HG03571 (cell line): Measurements from ENCODE around the gene DGUOK.
"Not testable (repeated sequence)": the region's sequence is repeated elsewhere in the genome, so short reads cannot be mapped to it uniquely, and the experiment has no call there.

Experiments
- ATAC-seq: cut with Tn5 transposase; IDR thresholded peaks from one replicate; pipeline ENCODE4 v1.9.1; 2021; ENCODE audit not compliant: unreplicated experiment

Gene DGUOK

DNA sequence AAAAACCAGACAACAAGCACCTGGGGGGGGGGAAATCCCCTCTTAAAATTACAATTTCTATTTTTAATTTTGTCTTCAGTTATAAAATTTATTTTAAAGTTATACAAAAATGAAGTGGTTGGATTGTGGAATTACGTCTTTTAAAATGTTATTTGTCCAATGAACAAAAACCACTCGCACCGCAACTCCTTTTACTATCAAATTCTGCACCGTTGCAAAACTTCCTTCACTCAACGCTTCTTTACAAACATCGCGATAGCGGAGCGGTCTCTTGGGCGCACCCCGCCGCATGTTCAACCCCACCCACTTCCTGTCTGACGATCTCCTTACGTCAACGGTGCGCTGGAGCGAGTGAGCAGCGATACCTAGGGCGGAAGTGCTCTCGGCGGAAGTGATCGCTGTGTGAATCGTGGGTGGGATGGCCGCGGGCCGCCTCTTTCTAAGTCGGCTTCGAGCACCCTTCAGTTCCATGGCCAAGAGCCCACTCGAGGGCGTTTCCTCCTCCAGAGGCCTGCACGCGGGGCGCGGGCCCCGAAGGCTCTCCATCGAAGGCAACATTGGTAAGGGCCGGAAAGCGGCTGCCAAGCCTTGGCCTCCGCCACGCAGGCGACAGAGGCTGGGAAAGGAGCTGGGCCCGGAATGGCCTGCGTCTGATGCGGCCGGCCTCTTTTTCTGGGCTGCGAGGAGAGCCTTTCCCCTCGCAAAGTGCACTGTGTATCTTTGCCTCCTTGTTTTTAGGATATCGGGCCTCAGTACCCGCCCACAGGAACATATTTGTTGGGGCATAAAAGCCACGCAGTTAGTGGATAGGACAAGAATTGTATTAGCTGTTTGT, at the start of gene DGUOK:
TSS of gene DGUOK (plus strand) at position 388 of the 835 bp plus-strand sequence. CDS start at position 419, 31 bp downstream.
- peak; percentile 99 for ATAC-seq

DNA sequence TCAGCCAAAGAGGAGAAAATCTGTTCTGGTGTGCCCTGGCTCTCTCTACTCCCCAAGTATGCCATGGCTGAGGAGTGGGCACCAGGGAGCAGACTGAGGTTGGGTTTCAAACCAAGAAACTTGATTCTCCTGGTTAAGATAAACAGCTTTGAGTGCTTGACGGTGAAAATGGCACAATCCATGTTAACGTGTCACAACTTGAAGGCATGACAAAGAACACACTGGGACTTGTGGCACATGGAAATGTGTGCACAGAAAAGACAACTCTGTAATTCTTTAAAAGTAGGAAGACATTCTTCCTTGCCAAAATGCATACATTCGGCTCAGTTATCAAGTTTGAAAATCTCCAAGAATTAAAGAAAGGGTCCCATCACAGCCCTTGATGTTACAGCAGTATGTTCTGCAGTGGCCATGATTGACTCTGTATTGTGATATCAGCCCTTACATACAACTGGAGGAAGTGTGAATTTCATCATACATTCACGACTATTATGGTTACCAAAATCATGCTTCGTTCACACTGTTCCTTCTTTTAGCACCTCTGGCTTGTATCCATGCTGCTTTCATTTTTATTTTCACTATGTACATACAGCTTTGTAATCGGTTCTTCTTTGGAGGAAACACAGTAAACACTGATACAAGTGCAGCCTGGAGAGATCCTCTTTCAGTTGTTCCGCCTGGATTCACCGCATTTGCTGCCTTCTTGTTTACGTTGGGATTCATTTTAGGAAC, 49.4 kb upstream of the DGUOK start:
- no peak for ATAC-seq

GRCh38 chr2:73877984-73878383, 48.7 kb upstream of the DGUOK start:
- not testable (repeated sequence) for ATAC-seq

GRCh38 chr2:73885406-73885805, 41.3 kb upstream of the DGUOK start:
- ATAC-seq = no peak

DNA sequence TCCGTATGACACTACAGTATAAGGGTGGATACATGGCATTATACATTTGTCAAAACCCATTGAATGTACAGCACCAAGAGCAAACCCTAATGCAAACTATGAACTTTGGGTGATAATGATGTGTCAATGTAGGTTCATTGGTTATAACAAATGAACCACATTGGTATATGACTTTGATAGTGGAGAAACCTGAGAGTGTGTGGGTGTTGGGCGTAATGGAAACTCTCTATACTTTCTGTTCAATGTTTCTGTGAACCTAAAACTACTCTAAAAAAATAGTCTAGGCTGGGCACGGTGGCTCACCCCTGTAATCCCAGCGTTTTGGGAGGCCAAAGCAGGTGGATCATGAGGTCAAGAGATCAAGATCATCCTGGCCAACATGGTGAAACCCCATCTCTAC, 40.3 kb upstream of the DGUOK start:
- no peak for ATAC-seq

- ATAC-seq = not testable (repeated sequence)
Observed at GRCh38 chr2:73887596-73888353, 38.9 kb upstream of the DGUOK start.

DNA sequence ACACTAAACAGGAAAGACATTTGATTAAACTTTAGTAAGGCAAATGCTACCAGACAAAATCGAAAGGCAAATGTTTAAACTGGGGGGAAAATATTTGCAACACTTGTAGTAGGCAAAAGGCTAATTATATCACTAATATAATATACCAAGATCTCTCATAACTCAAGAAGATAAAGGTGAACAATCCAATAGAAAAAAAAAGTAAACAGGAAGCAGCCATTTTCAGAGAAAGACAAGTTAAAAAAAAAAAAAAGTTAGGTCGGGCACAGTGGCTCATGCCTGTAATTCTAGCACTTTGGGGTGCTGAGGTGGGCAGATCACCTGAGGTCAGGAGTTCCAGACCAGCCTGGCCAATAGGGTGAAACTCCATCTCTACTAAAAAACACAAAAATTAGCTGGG, 38.3 kb upstream of the DGUOK start:
- ATAC-seq = no peak

GRCh38 chr2:73889206-73889605, 37.5 kb upstream of the DGUOK start:
- ATAC-seq = no peak

DNA sequence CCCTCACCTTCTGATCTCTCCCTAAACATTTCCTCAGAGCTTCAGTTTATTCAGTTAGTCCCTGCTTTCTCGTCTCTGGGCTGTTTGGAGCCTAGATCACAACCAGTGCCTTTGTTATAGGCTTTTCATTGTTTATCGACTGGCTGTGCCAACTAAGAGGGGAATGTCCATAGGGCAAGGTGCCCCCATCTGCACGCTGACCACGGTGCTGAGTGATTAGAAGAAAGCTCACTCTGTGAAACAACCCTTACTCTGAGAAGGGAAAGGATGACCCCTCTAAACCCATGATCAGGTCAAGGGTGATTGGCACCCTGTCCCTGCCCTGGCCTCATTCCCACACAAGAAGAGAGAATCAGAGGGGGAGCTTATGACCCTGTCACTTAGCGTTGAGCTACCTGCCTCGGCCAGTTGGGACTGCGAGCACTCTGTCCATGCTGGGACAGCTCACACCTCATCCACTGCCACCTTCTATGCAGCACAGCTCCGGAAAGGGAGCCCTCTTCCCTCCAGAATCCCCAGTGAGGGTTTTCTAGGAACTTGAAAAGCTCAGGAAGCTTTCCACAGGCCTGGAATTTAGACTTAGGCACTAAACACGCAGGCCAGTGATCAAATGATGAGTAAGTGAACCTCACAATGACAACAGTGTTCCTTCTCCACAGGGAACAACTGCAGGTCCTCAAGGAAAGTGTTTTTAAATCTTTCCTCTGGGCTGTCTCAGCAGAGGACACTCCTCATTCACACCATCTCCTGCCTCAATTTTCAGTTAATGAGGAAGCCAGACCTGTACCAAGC, 36.2 kb upstream of the DGUOK start:
- ATAC-seq = no peak

GRCh38 chr2:73891276-73891901, 35.3 kb upstream of the DGUOK start:
- no peak for ATAC-seq

DNA sequence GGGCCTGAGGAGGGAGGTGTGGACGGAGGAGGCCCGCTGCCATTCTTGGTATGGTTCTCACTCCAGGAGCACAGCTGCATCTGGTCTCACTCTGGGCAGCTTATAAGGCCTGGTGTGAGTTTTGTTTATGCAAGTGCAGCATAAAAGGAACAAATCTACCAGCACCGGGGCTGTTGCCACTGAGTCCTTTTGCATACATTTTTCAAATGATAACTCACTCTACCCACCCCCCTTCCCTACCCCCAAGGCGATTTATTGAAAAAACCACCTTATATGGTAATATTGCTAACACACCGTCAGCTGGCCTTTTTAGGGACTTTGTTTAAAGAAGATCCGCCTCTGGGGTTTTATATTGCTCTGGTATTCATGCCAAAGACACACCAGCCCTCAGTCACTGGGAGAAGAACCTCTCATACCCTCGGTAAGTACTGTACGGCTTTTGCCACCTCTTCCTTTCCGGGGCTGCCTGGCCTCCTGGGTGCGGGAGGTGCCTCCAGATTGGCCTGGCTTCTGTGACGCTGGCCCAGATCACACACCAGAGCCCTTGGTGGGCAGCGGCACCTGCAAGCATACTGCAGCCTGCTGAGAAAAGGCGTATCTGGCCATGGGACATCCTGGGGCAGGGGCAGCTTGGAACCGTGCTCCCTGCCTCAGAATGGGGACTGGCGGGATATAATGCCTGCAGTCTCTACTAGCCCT, 33.9 kb upstream of the DGUOK start, which contains the start of gene ACTG2:
TSS of gene ACTG2 (plus strand) at position 378 of the 699 bp plus-strand sequence. CDS start 8,304 bp downstream, outside the sequence.
- ATAC-seq = no peak

- no peak for ATAC-seq
Observed at GRCh38 chr2:73893764-73894474, 32.8 kb upstream of the DGUOK start.

DNA sequence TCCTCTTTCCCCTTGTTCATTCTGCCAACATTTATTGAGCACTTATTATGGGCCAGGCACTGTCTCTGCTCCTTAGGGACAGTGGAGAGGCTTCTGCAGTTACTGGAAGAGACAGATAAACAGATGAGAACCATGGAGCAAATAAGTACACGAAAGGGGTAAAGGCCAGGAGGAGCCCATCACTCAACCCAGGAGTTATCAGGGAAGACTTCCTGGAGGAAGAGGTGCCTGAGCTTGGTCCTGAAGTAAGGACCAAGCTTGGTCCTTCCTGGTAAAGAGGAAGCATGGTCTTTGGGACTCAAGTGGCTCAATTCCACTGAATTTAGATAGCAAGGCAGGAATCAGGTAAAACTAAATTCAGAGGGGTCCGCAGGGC, 32.2 kb upstream of the DGUOK start:
- no peak for ATAC-seq

- no peak for ATAC-seq
Observed at GRCh38 chr2:73894877-73895276, 31.8 kb upstream of the DGUOK start.

- no peak for ATAC-seq
Observed at GRCh38 chr2:73895473-73895872, 31.2 kb upstream of the DGUOK start.

DNA sequence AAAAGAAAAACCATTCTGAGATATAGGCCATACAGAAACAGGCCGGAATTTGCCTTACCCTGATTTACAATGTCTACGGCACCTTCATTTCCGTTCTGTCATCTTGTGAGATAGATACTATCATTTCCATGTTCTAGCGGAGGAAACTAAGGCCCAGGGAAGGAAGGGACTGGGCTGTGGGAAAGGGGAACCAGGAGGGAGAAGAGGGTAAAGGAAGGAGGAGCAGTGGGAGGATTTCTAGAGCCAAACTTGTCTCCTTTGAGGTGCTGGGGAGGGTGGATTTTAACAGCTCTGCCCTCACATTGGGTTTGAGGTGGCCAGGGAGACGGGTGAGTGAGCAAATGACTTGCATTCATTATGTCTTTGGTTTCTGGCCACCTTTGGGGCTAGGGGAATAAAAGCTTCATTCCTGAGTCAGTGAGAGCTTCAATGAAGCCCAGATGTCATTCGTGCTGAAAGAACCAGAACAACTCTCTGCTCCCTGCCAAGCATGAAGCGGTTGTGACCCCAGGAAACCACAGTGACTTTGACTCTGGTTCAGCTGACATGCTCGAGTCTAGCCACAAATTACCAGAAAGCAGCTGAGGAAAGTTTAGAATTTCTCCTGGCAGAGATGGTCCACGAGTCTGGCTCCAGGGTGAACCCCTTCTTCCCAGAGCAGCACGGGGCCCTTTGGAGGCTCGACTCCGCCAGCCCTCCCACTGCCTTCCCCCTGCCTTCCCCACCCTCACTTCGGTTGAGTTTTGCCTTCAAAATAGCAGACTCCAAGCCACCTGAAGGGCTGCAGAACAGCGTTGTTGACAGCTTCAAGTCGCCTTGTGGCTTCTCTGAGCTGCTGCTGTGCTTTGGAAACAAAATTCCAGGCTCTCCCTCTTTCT, 30.1 kb upstream of the DGUOK start:
- peak; percentile 86 for ATAC-seq

DNA sequence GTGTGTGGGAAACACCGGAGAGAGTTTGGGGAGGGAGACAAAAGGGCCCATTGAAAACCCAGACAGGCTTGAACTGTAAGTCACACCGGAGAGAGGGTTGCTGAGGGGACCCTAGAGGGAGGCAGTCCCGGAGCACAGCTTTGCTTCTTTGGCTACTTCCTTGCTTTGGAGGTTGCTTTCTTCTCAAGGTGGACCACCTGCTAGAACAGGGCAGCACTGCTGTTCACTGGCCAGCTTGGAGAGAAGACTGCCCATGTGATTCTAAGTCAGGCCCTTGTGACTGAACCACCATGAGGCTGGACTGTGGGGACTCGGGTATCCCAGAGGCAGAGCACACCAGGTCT, 29.5 kb upstream of the DGUOK start:
- no peak for ATAC-seq

GRCh38 chr2:73897934-73898333, 28.7 kb upstream of the DGUOK start:
- no peak for ATAC-seq
